ENCODE results near the gene IDI2. TPM values are rescaled to one million over a fixed set of nuclear protein-coding genes. Genes with fewer than 3 reads are reported as not detected.

The IDI2 gene
- total RNA-seq, 3 donors from 2014 or later (not counting 1 experiment from before 2014, with no cell fraction given) = not detected

DNA sequence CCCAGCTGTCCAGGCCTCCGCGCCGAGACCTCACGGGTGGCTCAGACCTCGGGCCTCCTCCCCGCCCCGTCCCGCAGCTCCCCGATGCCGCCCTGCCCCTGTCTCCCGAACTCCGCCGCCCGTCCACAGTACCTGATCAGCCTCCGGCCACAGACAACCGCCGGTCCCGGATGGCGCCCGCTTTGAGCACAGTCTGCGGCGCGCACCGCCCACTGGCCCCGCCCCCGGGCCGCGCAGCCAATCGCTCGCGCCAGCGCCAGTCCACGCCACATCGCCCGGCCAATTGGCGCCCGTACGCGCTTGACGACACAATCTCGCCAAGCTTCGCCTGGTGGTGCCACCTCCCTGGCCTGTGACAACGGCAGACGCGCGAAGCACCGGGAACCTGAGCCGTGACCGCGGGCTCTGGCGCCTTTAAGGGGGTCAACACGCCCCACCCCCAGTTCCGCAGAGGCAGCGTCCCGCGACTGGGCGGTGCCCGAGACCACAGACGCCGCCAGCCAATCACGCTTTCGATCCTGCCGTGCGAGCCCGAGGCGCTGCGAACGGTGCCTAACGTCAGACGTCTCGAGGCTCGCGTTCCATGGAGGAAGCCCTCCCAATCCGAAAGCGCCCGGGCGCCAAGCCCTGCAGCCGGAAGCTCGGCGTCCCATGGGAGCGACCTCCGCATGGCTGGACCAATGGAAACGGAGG, 23.2 kb upstream of the IDI2 start, which contains the start of gene IDI1:
TSS of gene IDI1 (minus strand) at position 388 of the 693 bp plus-strand sequence. CDS start at position 272, 116 bp downstream.
- Mint-ChIP-seq H3K9me3 (no peaks in the 10 kb centered on the region), H3K4me1 (peaks cover 56 to 78% of the 10 kb centered on the region in 2 donors), H3K27me3 (ENCODE audit: low read depth in 2 of 2) (no peaks in the 10 kb centered on the region), H3K36me3 (no peaks in the 10 kb centered on the region), H3K4me3 (peak within 1 kb of the TSS; percentile 95), H3K27ac (peak within 1 kb of the TSS; percentile 98 to 99)
- intact Hi-C loops (cut with micrococcal nuclease) = loop anchor here (1.0 to 2.0 kb wide), 4 partner anchors 14 to 118 kb away; partner anchors contain the start of genes GTPBP4 and LARP4B
- Histone ChIP-seq H3K4me3 (ENCODE audit: low read length) (peak within 1 kb of the TSS; percentile 93), H3K36me3 (ENCODE audit: control insufficient read depth, insufficient read depth, low read length) (peaks cover 22% of the 10 kb centered on the region), H3K27ac (ENCODE audit: low read length) (peak within 1 kb of the TSS; percentile 100), H3K27me3 (ENCODE audit: control insufficient read depth, insufficient read depth, low read length) (no peaks in the 10 kb centered on the region), H3K4me1 (ENCODE audit: control insufficient read depth, insufficient read depth, low read length) (peaks cover 37% of the 10 kb centered on the region), H3K9me3 (ENCODE audit: control insufficient read depth, insufficient read depth, low read length) (no peaks in the 10 kb centered on the region)
- WGBS (ENCODE audit: insufficient coverage) = under 1% methylated on average over 83 of the region's 83 CpGs
- peak; percentile 77 to 93 (median 81) for ATAC-seq
- DNase-seq = peak; percentile 98
- TF ChIP-seq, protein P1, sequence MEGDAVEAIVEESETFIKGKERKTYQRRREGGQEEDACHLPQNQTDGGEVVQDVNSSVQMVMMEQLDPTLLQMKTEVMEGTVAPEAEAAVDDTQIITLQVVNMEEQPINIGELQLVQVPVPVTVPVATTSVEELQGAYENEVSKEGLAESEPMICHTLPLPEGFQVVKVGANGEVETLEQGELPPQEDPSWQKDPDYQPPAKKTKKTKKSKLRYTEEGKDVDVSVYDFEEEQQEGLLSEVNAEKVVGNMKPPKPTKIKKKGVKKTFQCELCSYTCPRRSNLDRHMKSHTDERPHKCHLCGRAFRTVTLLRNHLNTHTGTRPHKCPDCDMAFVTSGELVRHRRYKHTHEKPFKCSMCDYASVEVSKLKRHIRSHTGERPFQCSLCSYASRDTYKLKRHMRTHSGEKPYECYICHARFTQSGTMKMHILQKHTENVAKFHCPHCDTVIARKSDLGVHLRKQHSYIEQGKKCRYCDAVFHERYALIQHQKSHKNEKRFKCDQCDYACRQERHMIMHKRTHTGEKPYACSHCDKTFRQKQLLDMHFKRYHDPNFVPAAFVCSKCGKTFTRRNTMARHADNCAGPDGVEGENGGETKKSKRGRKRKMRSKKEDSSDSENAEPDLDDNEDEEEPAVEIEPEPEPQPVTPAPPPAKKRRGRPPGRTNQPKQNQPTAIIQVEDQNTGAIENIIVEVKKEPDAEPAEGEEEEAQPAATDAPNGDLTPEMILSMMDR (IDR thresholded peaks at IDR 0.05) = no peak

DNA sequence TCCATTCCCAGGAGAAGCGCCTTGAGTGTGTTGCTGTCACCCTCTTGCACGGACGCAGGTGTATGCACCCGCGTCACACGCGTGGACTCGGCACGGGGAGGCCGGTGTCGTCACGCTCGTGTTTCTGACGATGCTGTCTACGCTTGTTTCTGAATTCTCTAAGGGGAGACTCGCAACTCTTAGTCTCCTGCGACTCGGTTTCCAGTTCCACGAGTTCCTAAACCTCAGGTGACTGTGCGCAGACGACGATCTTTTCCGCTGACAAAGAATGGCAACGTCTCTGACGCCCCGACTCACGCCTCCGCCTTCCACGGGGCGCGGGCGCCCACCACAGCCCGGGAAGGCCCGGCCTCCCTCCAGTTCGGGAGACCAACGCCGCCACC, 22.7 kb upstream of the IDI2 start:
- Histone ChIP-seq H3K27ac (ENCODE audit: low read length) (peak overlapping the region; percentile 100), H3K4me3 (ENCODE audit: low read length) (peak overlapping the region; percentile 93), H3K9me3 (ENCODE audit: control insufficient read depth, insufficient read depth, low read length) (no peaks in the 10 kb centered on the region), H3K4me1 (ENCODE audit: control insufficient read depth, insufficient read depth, low read length) (peaks cover 40% of the 10 kb centered on the region), H3K36me3 (ENCODE audit: control insufficient read depth, insufficient read depth, low read length) (peaks cover 16% of the 10 kb centered on the region), H3K27me3 (ENCODE audit: control insufficient read depth, insufficient read depth, low read length) (no peaks in the 10 kb centered on the region)
- peak; percentile 10 to 28 (median 22) for ATAC-seq
- no peaks in the 10 kb centered on the region for H3K27me3 Mint-ChIP-seq (ENCODE audit: low read depth in 2 of 2)
- under 1% methylated on average over 37 of the region's 37 CpGs for WGBS (ENCODE audit: insufficient coverage)
- no peaks in the 10 kb centered on the region for H3K36me3 Mint-ChIP-seq
- H3K9me3 Mint-ChIP-seq = no peaks in the 10 kb centered on the region
- TF ChIP-seq, protein P1 (IDR thresholded peaks at IDR 0.05) = no peak
- H3K27ac Mint-ChIP-seq = peak overlapping the region; percentile 98 to 99
- H3K4me3 Mint-ChIP-seq = peak overlapping the region; percentile 95
- intact Hi-C loops (cut with micrococcal nuclease) = loop anchor here (2.0 kb wide), 3 partner anchors 14 to 118 kb away; partner anchors contain the start of genes GTPBP4 and LARP4B
- peaks cover 56 to 78% of the 10 kb centered on the region in 2 donors for H3K4me1 Mint-ChIP-seq
- peak in 1 of 2 donors; percentile 86 for DNase-seq

DNA sequence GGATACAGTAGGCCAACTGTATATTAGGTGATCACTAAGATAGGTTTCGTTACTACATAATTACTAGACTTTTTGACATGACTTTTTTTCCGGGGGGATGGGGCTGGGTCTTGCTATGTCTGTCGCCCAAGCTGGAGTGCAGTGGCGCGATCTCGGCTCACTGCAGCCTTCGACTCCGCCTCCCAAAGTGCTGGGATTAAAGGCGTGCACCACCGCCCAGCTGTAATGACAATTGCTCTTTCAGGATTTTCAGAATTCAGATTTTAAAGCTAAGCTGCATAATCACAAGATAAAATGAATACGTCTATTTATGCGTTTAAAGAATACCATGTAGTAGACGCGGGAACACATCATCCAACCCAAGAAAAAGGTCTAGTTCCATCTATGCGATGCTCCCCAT, 22.3 kb upstream of the IDI2 start:
- Mint-ChIP-seq H3K36me3 (no peaks in the 10 kb centered on the region), H3K9me3 (no peaks in the 10 kb centered on the region), H3K4me1 (peaks cover 56 to 78% of the 10 kb centered on the region in 2 donors), H3K4me3 (peak overlapping the region; percentile 95), H3K27ac (peak overlapping the region; percentile 98 to 99), H3K27me3 (ENCODE audit: low read depth in 2 of 2) (no peaks in the 10 kb centered on the region)
- DNase-seq (no peak), ATAC-seq (no peak)
- H3K36me3 ChIP-seq (ENCODE audit: control insufficient read depth, insufficient read depth, low read length) = peaks cover 17% of the 10 kb centered on the region
- peak overlapping the region; percentile 100 for H3K27ac ChIP-seq (ENCODE audit: low read length)
- H3K4me3 ChIP-seq (ENCODE audit: low read length) = peak overlapping the region; percentile 93
- H3K27me3 ChIP-seq (ENCODE audit: control insufficient read depth, insufficient read depth, low read length) = no peaks in the 10 kb centered on the region
- H3K9me3 ChIP-seq (ENCODE audit: control insufficient read depth, insufficient read depth, low read length) = no peaks in the 10 kb centered on the region
- intact Hi-C loops (cut with micrococcal nuclease) = loop anchor here (2.0 kb wide), 3 partner anchors 15 to 117 kb away; partner anchors contain the start of genes GTPBP4 and LARP4B
- 9% methylated on average over 15 of the region's 15 CpGs for WGBS (ENCODE audit: insufficient coverage)
- TF ChIP-seq, protein P1 (IDR thresholded peaks at IDR 0.05) = no peak
- peaks cover 41% of the 10 kb centered on the region for H3K4me1 ChIP-seq (ENCODE audit: control insufficient read depth, insufficient read depth, low read length)
